Nucleus accumbens (tissue), 56 donors: ENCODE data around the gene RPL10A.
"Not testable (repeated sequence)": the region's sequence is repeated elsewhere in the genome, so short reads cannot be mapped to it uniquely, and the experiment has no call there.

Experiments
- DNase-seq, 56 donors: peaks; one replicate each; lab custom pipeline; 2025; lab: John Stamatoyannopoulos, UW

Gene RPL10A

GRCh38 chr6:35505999-35506412, 37.8 kb downstream of the RPL10A start:
- no peak for DNase-seq

- DNase-seq: no peak
Measured at GRCh38 chr6:35506536-35506935, 38.3 kb downstream of the RPL10A start.

- DNase-seq: no peak
Measured at GRCh38 chr6:35507221-35507620, 39.0 kb downstream of the RPL10A start.

GRCh38 chr6:35508027-35508426, 39.8 kb downstream of the RPL10A start:
- DNase-seq: no peak

GRCh38 chr6:35508542-35508941, 40.3 kb downstream of the RPL10A start:
- no peak for DNase-seq

GRCh38 chr6:35510916-35511561, 42.8 kb downstream of the RPL10A start:
- DNase-seq: no peak

GRCh38 chr6:35511562-35511941, 43.4 kb downstream of the RPL10A start:
- no peak for DNase-seq

GRCh38 chr6:35512006-35512405, 43.8 kb downstream of the RPL10A start:
- DNase-seq: no peak

- DNase-seq: no peak
Measured at GRCh38 chr6:35512740-35513139, 44.5 kb downstream of the RPL10A start, which contains the start of gene TULP1. Gene TULP1, minus strand, starts transcription at chr6:35512896. Its CDS starts 38 bp downstream, at chr6:35512858.

- no peak for DNase-seq
Measured at GRCh38 chr6:35514587-35514986, 46.4 kb downstream of the RPL10A start.

GRCh38 chr6:35515939-35516338, 47.7 kb downstream of the RPL10A start:
- not testable (repeated sequence) for DNase-seq

GRCh38 chr6:35516712-35517111, 48.5 kb downstream of the RPL10A start:
- DNase-seq: peak in 1 of 56 donors; percentile 3

GRCh38 chr6:35517978-35518377, 49.8 kb downstream of the RPL10A start:
- DNase-seq: not testable (repeated sequence)

- no peak for DNase-seq
Measured at GRCh38 chr6:35518566-35519312, 50.5 kb downstream of the RPL10A start.

- no peak for DNase-seq
Measured at GRCh38 chr6:35519313-35520015, 51.3 kb downstream of the RPL10A start.
